ENCODE results near the gene TAT. TPM values are rescaled to one million over a fixed set of nuclear protein-coding genes. Genes with fewer than 3 reads are reported as not detected.
A peak's percentile ranks its signal among the peaks of the same experiment; 100 is the strongest.
"Not testable (repeated sequence)": the region's sequence is repeated elsewhere in the genome, so short reads cannot be mapped to it uniquely, and the experiment has no call there.

Gene TAT
- total RNA-seq, 1 donor from 2014 or later: not detected

- peak overlapping the region; percentile 59 for H3K4me3 ChIP-seq (ENCODE audit: insufficient read depth, low read depth, low read length)
- H3K36me3 ChIP-seq (ENCODE audit: insufficient read depth, low read length): no peaks in the 10 kb centered on the region
- peak overlapping the region; percentile 80 for H3K27ac Mint-ChIP-seq (ENCODE audit: unreplicated experiment)
- no peak for FAIRE-seq
- no peak for TF ChIP-seq CTCF (IDR thresholded peaks at IDR 0.05; ENCODE audit: insufficient read depth, low read depth, low read length)
- no peak for TF ChIP-seq EZH2 (IDR thresholded peaks at IDR 0.05; ENCODE audit: insufficient read depth, low read length)
- H3K9me3 ChIP-seq (ENCODE audit: insufficient read depth, low read depth, low read length): no peaks in the 10 kb centered on the region
- H3K9ac ChIP-seq (ENCODE audit: low read length): peak overlapping the region; percentile 70
- peak overlapping the region; percentile 76 for H2AFZ ChIP-seq (ENCODE audit: low read depth, low read length)
- peak overlapping the region; percentile 37 for H3K27ac ChIP-seq (ENCODE audit: low read depth, low read length)
- H3K4me1 ChIP-seq (ENCODE audit: insufficient read depth, low read length): peaks cover 7% of the 10 kb centered on the region
- peaks cover 16% of the 10 kb centered on the region for H3K9me3 Mint-ChIP-seq (ENCODE audit: unreplicated experiment)
- peaks cover 3% of the 10 kb centered on the region for H3K27me3 Mint-ChIP-seq (ENCODE audit: low read depth, unreplicated experiment)
- peak overlapping the region; percentile 83 for H3K4me2 ChIP-seq (ENCODE audit: low read length)
- H3K4me3 Mint-ChIP-seq (ENCODE audit: unreplicated experiment): peak overlapping the region; percentile 91
- peaks cover 2% of the 10 kb centered on the region for H3K4me1 Mint-ChIP-seq (ENCODE audit: low read depth, unreplicated experiment)
- H4K20me1 ChIP-seq (ENCODE audit: insufficient read depth, low read length): no peaks in the 10 kb centered on the region
- no peaks in the 10 kb centered on the region for H3K27me3 ChIP-seq (ENCODE audit: insufficient read depth, low read length)
- H3K36me3 Mint-ChIP-seq (ENCODE audit: low read depth, unreplicated experiment): peaks cover 3% of the 10 kb centered on the region
- DNase-seq (ENCODE audit: low read depth): no peak
- H3K79me2 ChIP-seq (ENCODE audit: insufficient read depth, low read length): no peaks in the 10 kb centered on the region
These were observed 12.4 kb downstream of the TAT start for GRCh38 chr16:71564335-71564967.

DNA sequence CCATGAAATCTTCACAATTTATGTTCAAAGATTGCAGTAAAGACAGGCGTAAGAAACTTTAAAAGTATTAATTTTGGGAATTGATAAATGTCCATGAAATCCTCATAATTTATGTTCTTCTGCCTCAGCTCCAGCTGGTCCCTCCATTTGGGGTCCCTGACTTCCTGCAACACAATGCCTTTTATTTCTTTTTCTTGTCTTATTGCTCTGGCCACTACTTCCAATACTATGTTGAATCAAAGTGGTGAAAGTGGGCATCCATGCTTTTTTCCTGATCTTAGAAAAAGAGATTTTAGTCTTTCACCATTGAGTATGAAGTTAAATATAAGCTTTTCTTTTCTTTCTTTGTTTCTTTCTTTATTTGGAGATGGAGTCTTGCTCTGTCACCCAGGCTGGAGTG, 14.3 kb downstream of the TAT start:
- Histone ChIP-seq H3K36me3 (ENCODE audit: insufficient read depth, low read length) (no peaks in the 10 kb centered on the region), H3K79me2 (ENCODE audit: insufficient read depth, low read length) (no peaks in the 10 kb centered on the region), H3K4me1 (ENCODE audit: insufficient read depth, low read length) (peaks cover 7% of the 10 kb centered on the region), H3K4me3 (ENCODE audit: insufficient read depth, low read depth, low read length) (no peak overlapping the region), H3K4me2 (ENCODE audit: low read length) (no peak overlapping the region), H3K27ac (ENCODE audit: low read depth, low read length) (no peak overlapping the region), H4K20me1 (ENCODE audit: insufficient read depth, low read length) (no peaks in the 10 kb centered on the region), H3K9ac (ENCODE audit: low read length) (no peak overlapping the region), H3K9me3 (ENCODE audit: insufficient read depth, low read depth, low read length) (no peaks in the 10 kb centered on the region), H3K27me3 (ENCODE audit: insufficient read depth, low read length) (no peaks in the 10 kb centered on the region), H2AFZ (ENCODE audit: low read depth, low read length) (no peak overlapping the region)
- peaks cover 2% of the 10 kb centered on the region for H3K4me1 Mint-ChIP-seq (ENCODE audit: low read depth, unreplicated experiment)
- peaks cover 16% of the 10 kb centered on the region for H3K27me3 Mint-ChIP-seq (ENCODE audit: low read depth, unreplicated experiment)
- peaks cover 16% of the 10 kb centered on the region for H3K9me3 Mint-ChIP-seq (ENCODE audit: unreplicated experiment)
- no peak for FAIRE-seq
- no peak overlapping the region for H3K4me3 Mint-ChIP-seq (ENCODE audit: unreplicated experiment)
- DNase-seq (ENCODE audit: low read depth): no peak
- TF ChIP-seq CTCF (IDR thresholded peaks at IDR 0.05; ENCODE audit: insufficient read depth, low read depth, low read length): no peak
- TF ChIP-seq EZH2 (IDR thresholded peaks at IDR 0.05; ENCODE audit: insufficient read depth, low read length): no peak
- H3K27ac Mint-ChIP-seq (ENCODE audit: unreplicated experiment): no peak overlapping the region
- H3K36me3 Mint-ChIP-seq (ENCODE audit: low read depth, unreplicated experiment): peaks cover 3% of the 10 kb centered on the region

GRCh38 chr16:71561886-71562285, 15.0 kb downstream of the TAT start:
- not testable (repeated sequence) for H3K27me3 ChIP-seq (ENCODE audit: insufficient read depth, low read length); H3K4me2 ChIP-seq (ENCODE audit: low read length); H3K36me3 ChIP-seq (ENCODE audit: insufficient read depth, low read length); H3K4me3 Mint-ChIP-seq (ENCODE audit: unreplicated experiment); H3K27ac Mint-ChIP-seq (ENCODE audit: unreplicated experiment); H3K4me1 ChIP-seq (ENCODE audit: insufficient read depth, low read length); H3K79me2 ChIP-seq (ENCODE audit: insufficient read depth, low read length); FAIRE-seq; H3K27ac ChIP-seq (ENCODE audit: low read depth, low read length); H3K9me3 ChIP-seq (ENCODE audit: insufficient read depth, low read depth, low read length); H3K4me3 ChIP-seq (ENCODE audit: insufficient read depth, low read depth, low read length); H3K36me3 Mint-ChIP-seq (ENCODE audit: low read depth, unreplicated experiment); H3K4me1 Mint-ChIP-seq (ENCODE audit: low read depth, unreplicated experiment); H2AFZ ChIP-seq (ENCODE audit: low read depth, low read length); DNase-seq (ENCODE audit: low read depth); H3K9ac ChIP-seq (ENCODE audit: low read length); H4K20me1 ChIP-seq (ENCODE audit: insufficient read depth, low read length)
- H3K9me3 Mint-ChIP-seq (ENCODE audit: unreplicated experiment): peaks cover 16% of the 10 kb centered on the region
- H3K27me3 Mint-ChIP-seq (ENCODE audit: low read depth, unreplicated experiment): peaks cover 16% of the 10 kb centered on the region

Data from astrocyte (in vitro differentiated cells and primary cell).